Ishikawa (cell line): ENCODE results near the gene GLP2R.

Experiments
- CEBPB ChIP-seq: IDR thresholded peaks from 2 replicates; pipeline ENCODE4 v1.6.1; 2012
- CREB1 ChIP-seq: IDR thresholded peaks from 2 replicates; pipeline ENCODE4 v1.6.1; 2012; ENCODE audit warnings: low read depth
- EGR1 ChIP-seq: IDR thresholded peaks from 2 replicates; pipeline ENCODE4 v1.6.1; 2012
- EP300 ChIP-seq: IDR thresholded peaks from 2 replicates; pipeline ENCODE4 v1.6.1; 2012; ENCODE audit warnings: borderline replicate concordance
- FOXM1 ChIP-seq: IDR thresholded peaks from 2 replicates; pipeline ENCODE4 v1.6.1; 2012; ENCODE audit warnings: low read depth, borderline replicate concordance
- MAX ChIP-seq: IDR thresholded peaks from 2 replicates; pipeline ENCODE4 v1.6.1; 2012
- NFIC ChIP-seq: IDR thresholded peaks from 2 replicates; pipeline ENCODE4 v1.6.1; 2012
- RAD21 ChIP-seq: IDR thresholded peaks from 2 replicates; pipeline ENCODE4 v1.6.1; 2012; ENCODE audit warnings: low read depth
- TAF1 ChIP-seq: IDR thresholded peaks from 2 replicates; pipeline ENCODE4 v1.6.1; 2012; ENCODE audit warnings: low read depth, mild to moderate bottlenecking
- TCF12 ChIP-seq: IDR thresholded peaks from 2 replicates; pipeline ENCODE4 v1.6.1; 2012; ENCODE audit warnings: low read depth
- TEAD4 ChIP-seq: IDR thresholded peaks from 2 replicates; pipeline ENCODE4 v1.6.1; 2012
- USF1 ChIP-seq: IDR thresholded peaks from 2 replicates; pipeline ENCODE4 v1.6.1; 2012
- YY1 ChIP-seq: IDR thresholded peaks from 2 replicates; pipeline ENCODE4 v1.6.1; 2012; ENCODE audit warnings: low read depth
- ZBTB7A ChIP-seq: IDR thresholded peaks from 2 replicates; pipeline ENCODE4 v1.6.1; 2012; ENCODE audit warnings: low read depth
- TF ChIP-seq, protein P1 (sequence below): IDR thresholded peaks from 2 replicates; pipeline ENCODE4 v1.6.1; 2012; ENCODE audit warnings: low read depth, mild to moderate bottlenecking

GLP2R gene

DNA sequence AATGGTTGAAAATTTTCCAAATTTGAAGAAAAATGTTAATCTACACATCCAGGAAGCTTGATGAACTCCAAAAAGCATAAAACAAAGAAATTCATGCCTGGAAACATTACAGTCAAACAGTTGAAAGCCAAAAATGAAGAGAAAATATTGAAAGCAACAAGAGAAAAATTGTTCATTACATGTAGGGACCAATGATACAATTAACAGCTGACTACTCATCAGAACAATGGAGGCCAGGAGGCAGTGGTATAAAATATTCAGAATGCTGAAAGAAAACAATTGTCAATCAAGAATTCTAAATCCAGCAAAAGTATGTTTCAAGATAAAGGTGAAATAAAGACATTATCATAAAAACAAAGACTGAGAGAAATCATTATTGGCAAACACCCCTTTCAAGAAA is 57.7 kb downstream of the GLP2R start:
- TF ChIP-seq MAX, result no peak
- no peak for TF ChIP-seq USF1
- no peak for TF ChIP-seq TEAD4
- no peak for TF ChIP-seq CEBPB
- TF ChIP-seq EGR1, result no peak
- no peak for TF ChIP-seq ZBTB7A
- no peak for TF ChIP-seq FOXM1
- TF ChIP-seq NFIC, result no peak
- TF ChIP-seq TCF12, result no peak
- no peak for TF ChIP-seq TAF1
- no peak for TF ChIP-seq EP300
- no peak for TF ChIP-seq RAD21
- no peak for TF ChIP-seq YY1
- no peak for TF ChIP-seq CREB1
- TF ChIP-seq, protein P1, sequence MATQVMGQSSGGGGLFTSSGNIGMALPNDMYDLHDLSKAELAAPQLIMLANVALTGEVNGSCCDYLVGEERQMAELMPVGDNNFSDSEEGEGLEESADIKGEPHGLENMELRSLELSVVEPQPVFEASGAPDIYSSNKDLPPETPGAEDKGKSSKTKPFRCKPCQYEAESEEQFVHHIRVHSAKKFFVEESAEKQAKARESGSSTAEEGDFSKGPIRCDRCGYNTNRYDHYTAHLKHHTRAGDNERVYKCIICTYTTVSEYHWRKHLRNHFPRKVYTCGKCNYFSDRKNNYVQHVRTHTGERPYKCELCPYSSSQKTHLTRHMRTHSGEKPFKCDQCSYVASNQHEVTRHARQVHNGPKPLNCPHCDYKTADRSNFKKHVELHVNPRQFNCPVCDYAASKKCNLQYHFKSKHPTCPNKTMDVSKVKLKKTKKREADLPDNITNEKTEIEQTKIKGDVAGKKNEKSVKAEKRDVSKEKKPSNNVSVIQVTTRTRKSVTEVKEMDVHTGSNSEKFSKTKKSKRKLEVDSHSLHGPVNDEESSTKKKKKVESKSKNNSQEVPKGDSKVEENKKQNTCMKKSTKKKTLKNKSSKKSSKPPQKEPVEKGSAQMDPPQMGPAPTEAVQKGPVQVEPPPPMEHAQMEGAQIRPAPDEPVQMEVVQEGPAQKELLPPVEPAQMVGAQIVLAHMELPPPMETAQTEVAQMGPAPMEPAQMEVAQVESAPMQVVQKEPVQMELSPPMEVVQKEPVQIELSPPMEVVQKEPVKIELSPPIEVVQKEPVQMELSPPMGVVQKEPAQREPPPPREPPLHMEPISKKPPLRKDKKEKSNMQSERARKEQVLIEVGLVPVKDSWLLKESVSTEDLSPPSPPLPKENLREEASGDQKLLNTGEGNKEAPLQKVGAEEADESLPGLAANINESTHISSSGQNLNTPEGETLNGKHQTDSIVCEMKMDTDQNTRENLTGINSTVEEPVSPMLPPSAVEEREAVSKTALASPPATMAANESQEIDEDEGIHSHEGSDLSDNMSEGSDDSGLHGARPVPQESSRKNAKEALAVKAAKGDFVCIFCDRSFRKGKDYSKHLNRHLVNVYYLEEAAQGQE, result no peak

GRCh38 chr17:9886141-9886930 is 60.6 kb downstream of the GLP2R start:
- TF ChIP-seq TCF12 (no peak), TAF1 (no peak), MAX (no peak), CREB1 (no peak), YY1 (no peak), ZBTB7A (no peak), CEBPB (no peak), EP300 (no peak), EGR1 (no peak), NFIC (no peak), RAD21 (no peak)
- TF ChIP-seq, protein P1, result no peak

DNA sequence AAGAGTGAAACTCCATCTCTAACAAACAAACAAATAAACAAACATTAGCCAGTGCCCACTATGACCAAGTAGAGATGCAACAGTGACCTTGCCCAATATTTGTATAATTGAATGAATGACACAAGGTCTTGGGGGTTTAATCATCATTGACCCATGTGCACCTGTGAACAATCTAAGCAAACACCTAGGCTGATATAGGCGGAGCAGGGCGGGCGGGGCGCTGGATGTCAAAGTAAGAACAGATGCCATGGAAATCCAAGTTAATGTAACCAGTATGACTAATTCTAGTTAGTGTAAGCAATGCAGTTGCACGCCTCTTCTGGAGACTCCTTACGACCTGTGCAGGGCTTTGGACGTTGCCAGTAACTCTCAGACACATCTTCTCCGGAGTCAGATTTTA is 61.8 kb downstream of the GLP2R start:
- TF ChIP-seq TCF12 (no peak), TEAD4 (no peak), USF1 (no peak), FOXM1 (no peak), MAX (no peak), CEBPB (no peak), YY1 (no peak), ZBTB7A (no peak), EGR1 (no peak), TAF1 (no peak), EP300 (no peak), CREB1 (no peak)
- TF ChIP-seq, protein P1, result no peak

- TF ChIP-seq RAD21 (peak; percentile 33; the same call in 1 of the 2 replicates), EGR1 (no peak), YY1 (no peak), EP300 (no peak)
Observed at GRCh38 chr17:9890124-9890523, 64.4 kb downstream of the GLP2R start.
